ENCODE data around the gene ERMARD.

ERMARD gene

DNA sequence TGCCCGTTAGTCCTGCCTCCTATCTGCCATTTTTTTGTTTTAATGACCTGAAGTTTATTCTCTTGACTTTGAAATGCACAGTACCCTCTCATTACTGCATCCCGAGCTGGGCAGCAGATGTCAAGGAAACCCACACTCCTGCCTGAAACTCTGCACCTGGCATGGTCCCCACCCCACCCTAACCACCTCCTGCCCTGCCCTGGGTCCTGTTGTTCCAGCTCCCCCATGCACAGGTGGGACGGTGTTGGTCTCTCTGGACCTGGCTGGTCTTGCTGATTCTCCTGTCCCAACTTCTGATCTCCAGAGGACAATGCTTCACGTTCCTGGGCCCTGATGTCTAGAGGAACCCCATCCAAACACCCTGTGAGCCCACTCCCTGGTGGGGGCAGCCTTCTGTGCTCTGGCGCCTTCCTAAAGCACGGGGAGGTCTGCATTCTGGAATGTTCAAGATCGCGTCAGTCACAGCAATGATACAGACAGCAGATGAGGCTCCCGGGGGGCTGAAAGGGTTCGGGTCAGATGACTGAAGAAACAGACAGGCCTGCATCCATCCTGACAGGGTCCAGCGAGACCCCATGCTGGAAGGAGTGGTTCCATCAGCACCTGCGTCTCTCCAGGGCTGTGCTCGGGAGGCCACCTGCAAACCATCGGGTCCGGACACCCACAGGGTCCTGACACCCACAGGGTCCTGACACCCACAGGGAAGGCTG, 73.6 kb downstream of the ERMARD start:
- in situ Hi-C loops (cut with MboI; ENCODE audit: low sequenced_read_pairs): no loop called here

DNA sequence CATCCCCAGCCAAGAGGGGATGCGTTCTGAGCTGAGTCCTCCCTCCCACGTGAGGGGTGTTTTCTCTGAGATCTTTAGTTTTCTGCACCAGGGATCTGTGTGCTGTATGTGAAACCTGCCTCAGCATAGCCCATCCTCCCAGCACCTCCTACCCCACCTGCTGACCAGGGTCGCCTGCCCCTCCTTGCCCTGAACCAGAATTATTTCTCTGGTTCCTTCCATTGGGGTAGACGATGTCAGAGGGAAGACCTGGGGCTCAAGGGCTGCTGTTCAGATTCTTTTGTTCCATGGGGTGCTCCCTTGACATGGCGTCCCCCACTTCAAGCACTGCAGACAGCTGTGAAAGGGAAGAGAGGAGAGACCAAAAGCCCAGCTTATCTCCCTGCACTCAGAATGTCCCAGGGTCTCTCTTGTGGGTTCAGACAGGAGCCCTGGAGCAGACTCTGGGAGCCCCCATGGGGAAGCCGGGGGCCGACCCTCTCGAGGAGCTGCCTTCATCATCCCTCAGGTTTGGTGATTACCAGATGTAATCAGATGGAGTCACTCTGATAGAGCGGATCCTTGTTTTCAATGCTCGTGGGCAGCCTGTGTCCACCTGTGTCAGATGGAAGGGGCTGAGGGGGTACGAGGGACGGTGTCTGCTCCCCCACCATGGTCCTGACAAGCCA, 74.3 kb downstream of the ERMARD start:
- in situ Hi-C loops (cut with MboI; ENCODE audit: low sequenced_read_pairs): no loop called here

DNA sequence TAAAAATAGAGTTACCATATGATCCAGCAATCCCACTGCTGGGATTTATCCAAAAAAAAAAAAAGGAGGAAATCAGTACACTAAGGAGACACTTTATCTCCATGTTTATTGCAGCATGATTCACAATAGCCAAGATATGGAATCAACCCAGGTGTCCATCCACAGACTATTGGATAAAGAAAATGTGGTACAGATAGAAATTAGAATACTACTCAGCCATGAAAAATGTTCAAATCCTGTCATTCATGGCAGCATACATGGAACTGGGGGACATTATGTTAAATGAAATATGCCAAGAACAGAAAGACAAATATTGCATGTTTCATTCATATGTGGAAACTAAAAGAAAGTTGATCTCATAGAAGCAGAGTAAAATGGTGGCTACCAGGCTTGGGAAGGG, 75.3 kb downstream of the ERMARD start:
- in situ Hi-C loops (cut with MboI; ENCODE audit: low sequenced_read_pairs): no loop called here

DNA sequence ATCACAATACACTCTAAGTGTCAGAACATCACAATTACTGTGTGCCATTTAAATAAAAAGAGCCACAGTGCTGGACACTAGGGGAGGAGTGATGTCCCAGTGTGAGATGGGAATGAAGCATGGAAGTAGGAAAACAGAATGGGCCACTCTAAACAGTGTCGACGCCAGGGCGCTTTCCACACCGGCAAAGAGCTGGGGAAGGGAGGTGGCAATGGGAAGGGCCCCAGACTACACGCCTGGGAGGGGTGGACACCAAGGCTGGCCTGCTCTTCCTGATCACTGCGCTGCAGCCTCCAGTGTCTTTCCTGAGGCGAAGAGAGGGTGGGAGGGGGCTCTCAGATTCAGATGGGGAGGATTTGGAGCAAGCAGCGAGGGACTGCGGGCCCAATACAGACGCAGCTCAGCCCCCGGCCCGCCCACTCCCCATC, 75.9 kb downstream of the ERMARD start:
- in situ Hi-C loops (cut with MboI; ENCODE audit: low sequenced_read_pairs): no loop called here

DNA sequence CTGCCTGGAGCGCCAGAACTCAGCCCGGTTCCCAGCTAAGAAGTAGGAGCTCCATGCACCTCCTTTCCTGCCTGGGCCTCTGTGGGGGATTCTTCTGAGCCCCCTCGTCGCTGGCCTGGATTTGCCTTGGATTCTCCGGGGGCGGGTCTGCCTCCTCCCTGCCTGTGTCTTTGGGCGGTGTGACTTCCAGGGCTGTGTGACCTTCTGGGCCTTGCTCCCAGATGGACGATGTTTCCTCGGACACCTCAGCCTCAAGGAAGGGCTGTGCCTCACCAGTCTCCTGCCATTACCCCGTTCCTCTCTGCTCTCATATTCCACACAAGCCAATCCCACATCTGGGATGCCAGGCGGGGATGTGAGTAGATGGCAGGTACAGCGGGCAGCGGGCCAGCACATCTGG, 76.8 kb downstream of the ERMARD start:
- in situ Hi-C loops (cut with MboI; ENCODE audit: low sequenced_read_pairs): no loop called here

DNA sequence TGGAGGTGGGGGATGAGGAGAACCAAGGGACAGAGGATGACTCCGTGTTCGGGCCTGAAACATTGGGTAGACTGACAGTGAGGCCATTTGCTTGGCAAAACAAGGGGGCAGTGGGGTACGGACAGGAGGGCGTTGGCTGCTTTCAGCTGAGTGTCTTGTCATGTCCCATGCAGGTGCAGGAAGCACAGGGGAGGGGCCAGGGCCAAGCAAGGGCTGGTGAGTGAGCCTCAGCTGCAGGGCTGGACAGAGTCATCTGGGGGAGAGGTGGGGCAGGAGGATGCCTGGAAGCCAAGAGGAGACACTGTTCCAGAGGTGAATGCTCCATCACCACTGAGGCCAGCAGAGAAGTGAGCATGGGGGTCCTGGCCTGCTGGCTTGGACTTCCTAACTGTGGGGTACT, 78.4 kb downstream of the ERMARD start:
- in situ Hi-C loops (cut with MboI; ENCODE audit: low sequenced_read_pairs): loop anchor here (10.0 kb wide), 1 partner anchor 685 kb away; no protein-coding TSS in a partner anchor

DNA sequence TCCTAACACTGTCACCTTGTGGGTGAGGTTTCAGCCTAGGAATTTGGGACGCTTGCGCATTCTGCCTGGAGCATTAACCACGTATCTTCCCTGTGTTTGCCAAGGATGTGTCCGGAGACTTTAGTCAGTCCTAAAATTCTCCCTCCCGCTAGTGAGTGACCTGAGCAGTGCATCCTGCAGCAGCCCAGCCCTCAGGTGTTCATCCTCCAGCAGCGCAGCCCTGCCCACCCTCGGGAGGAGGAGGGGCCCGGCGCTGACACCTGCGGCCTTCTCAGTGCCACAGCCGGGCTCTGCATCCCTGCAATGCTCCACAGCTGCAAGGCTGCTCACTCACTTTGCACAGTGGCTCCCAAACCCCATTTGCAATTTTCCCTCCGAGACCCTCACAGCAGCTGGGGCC, 79.5 kb downstream of the ERMARD start:
- in situ Hi-C loops (cut with MboI; ENCODE audit: low sequenced_read_pairs): loop anchor here (10.0 kb wide), 1 partner anchor 684 kb away; no protein-coding TSS in a partner anchor

Data from HL-60/S4 treated with phorbol 12-myristate 13-acetate at 8.2 ng/mL for 4 days and 3 days (cell line).